ENCODE data around the gene PSMG1.

PSMG1 gene

DNA sequence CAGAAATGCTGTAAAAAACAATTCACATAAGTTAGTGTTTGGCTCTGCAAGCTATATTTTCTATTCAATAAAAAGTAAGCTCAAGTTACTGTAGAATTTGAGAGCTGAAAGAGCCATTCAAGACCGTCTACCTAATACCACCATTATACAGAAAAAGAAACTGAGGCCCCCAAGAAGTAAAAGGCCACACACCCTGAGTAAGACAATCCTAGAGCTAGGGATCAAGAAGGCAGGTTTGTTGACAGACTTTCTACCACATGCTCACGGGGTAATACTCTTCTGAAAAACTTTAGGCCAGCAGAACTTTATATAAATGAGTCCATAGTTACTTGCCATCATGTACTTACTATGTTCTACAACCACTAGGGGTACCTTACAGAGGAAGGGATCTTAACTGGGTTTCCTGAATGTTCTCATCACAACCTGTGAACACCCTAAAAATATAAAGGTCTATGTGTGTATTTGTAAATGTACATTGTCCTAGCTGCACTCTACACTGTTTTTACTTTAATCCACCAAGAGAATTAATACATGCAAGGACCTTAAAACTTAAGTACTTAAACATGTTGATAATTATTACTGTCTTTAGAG, 2.7 kb downstream of the PSMG1 start:
- Histone ChIP-seq H3K27ac (ENCODE audit: poor library complexity, severe bottlenecking) (no peak overlapping the region), H3K4me1 (ENCODE audit: insufficient read depth, poor library complexity, severe bottlenecking) (peaks cover 15% of the 10 kb centered on the region), H3K36me3 (ENCODE audit: low read depth) (peaks cover 57% of the 10 kb centered on the region), H3K4me3 (ENCODE audit: severe bottlenecking) (no peak overlapping the region), H3K9me3 (ENCODE audit: severe bottlenecking) (no peaks in the 10 kb centered on the region), H3K27me3 (ENCODE audit: insufficient read depth, poor library complexity, severe bottlenecking) (no peaks in the 10 kb centered on the region)
- no peak for ATAC-seq (ENCODE audit: low read depth)
- TF ChIP-seq, protein P1, sequence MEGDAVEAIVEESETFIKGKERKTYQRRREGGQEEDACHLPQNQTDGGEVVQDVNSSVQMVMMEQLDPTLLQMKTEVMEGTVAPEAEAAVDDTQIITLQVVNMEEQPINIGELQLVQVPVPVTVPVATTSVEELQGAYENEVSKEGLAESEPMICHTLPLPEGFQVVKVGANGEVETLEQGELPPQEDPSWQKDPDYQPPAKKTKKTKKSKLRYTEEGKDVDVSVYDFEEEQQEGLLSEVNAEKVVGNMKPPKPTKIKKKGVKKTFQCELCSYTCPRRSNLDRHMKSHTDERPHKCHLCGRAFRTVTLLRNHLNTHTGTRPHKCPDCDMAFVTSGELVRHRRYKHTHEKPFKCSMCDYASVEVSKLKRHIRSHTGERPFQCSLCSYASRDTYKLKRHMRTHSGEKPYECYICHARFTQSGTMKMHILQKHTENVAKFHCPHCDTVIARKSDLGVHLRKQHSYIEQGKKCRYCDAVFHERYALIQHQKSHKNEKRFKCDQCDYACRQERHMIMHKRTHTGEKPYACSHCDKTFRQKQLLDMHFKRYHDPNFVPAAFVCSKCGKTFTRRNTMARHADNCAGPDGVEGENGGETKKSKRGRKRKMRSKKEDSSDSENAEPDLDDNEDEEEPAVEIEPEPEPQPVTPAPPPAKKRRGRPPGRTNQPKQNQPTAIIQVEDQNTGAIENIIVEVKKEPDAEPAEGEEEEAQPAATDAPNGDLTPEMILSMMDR (IDR thresholded peaks at IDR 0.05; ENCODE audit: poor library complexity, severe bottlenecking): peak; percentile 21
- DNase-seq (ENCODE audit: low spot score): no peak

DNA sequence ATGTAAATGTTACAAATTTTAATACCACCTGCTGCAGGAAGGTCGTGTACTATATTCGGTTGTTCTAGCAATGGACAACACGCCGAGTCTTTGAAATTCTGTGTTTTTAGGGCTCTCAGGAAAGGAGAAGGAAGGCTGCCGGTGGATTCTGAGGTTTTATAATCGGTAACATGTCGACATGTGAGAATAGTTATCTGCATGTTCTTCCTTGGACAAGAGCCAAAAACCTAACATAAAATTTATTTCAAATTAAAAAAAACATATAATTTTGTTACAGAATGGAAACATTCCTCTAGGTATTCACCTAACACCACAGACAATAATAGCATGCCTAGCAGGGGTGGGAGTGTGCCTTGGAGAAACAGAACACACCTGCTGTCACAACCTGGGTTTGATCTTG, 4.8 kb downstream of the PSMG1 start:
- Histone ChIP-seq H3K36me3 (ENCODE audit: low read depth) (peaks cover 78% of the 10 kb centered on the region), H3K4me3 (ENCODE audit: severe bottlenecking) (no peak overlapping the region), H3K4me1 (ENCODE audit: insufficient read depth, poor library complexity, severe bottlenecking) (peaks cover 10% of the 10 kb centered on the region), H3K27me3 (ENCODE audit: insufficient read depth, poor library complexity, severe bottlenecking) (no peaks in the 10 kb centered on the region), H3K9me3 (ENCODE audit: severe bottlenecking) (no peaks in the 10 kb centered on the region), H3K27ac (ENCODE audit: poor library complexity, severe bottlenecking) (no peak overlapping the region)
- ATAC-seq (ENCODE audit: low read depth) (no peak), DNase-seq (ENCODE audit: low spot score) (no peak)
- TF ChIP-seq, protein P1 (IDR thresholded peaks at IDR 0.05; ENCODE audit: poor library complexity, severe bottlenecking): no peak

DNA sequence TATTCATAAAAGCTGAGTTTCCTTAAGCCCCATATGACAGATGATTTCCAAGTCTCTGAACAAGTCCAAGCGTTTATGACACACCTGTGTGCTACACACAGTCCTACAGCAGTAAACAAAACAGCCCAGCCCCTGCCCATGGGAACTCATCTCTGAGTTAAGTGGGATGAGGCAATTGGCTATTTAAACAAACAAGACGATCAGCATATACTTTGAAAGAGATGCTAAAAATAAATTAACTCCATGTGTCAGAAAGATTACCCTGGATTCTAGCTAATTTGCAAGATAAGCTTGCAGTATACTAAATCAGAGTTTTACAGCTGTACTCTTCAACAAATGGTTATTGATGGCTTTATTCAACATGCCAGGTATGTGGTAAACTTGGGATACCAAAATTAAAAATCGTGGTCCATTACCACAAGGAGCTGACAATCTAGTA, 7.0 kb downstream of the PSMG1 start:
- no peak overlapping the region for H3K27ac ChIP-seq (ENCODE audit: poor library complexity, severe bottlenecking)
- H3K27me3 ChIP-seq (ENCODE audit: insufficient read depth, poor library complexity, severe bottlenecking): no peaks in the 10 kb centered on the region
- H3K4me3 ChIP-seq (ENCODE audit: severe bottlenecking): no peak overlapping the region
- ATAC-seq (ENCODE audit: low read depth) (no peak), DNase-seq (ENCODE audit: low spot score) (no peak)
- TF ChIP-seq, protein P1 (IDR thresholded peaks at IDR 0.05; ENCODE audit: poor library complexity, severe bottlenecking): no peak
- no peaks in the 10 kb centered on the region for H3K9me3 ChIP-seq (ENCODE audit: severe bottlenecking)
- peaks cover 1% of the 10 kb centered on the region for H3K4me1 ChIP-seq (ENCODE audit: insufficient read depth, poor library complexity, severe bottlenecking)
- H3K36me3 ChIP-seq (ENCODE audit: low read depth): peaks cover 87% of the 10 kb centered on the region

DNA sequence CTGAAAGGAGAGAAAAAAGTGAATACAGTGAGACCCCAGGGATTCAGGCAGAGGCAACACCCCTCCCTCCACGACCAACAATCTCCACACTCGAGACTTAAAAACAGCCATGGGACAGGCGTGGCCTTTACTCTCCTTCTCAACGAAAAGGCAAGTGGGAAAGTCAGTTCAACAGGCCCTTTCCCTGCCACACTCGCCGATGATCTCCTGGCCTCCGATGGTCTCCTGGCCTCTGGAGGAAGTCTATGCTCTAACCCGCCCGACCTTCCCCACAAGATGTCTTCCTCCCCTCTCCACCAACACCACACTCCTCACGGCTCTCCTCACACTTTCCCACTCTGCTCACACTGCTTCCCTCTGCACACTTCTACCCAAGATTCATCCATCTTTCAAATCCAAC, 7.6 kb downstream of the PSMG1 start:
- H3K4me3 ChIP-seq (ENCODE audit: severe bottlenecking): no peak overlapping the region
- no peaks in the 10 kb centered on the region for H3K4me1 ChIP-seq (ENCODE audit: insufficient read depth, poor library complexity, severe bottlenecking)
- no peaks in the 10 kb centered on the region for H3K27me3 ChIP-seq (ENCODE audit: insufficient read depth, poor library complexity, severe bottlenecking)
- TF ChIP-seq, protein P1 (IDR thresholded peaks at IDR 0.05; ENCODE audit: poor library complexity, severe bottlenecking): no peak
- H3K27ac ChIP-seq (ENCODE audit: poor library complexity, severe bottlenecking): no peak overlapping the region
- H3K36me3 ChIP-seq (ENCODE audit: low read depth): peaks cover 82% of the 10 kb centered on the region
- ATAC-seq (ENCODE audit: low read depth) (no peak), DNase-seq (ENCODE audit: low spot score) (no peak)
- no peaks in the 10 kb centered on the region for H3K9me3 ChIP-seq (ENCODE audit: severe bottlenecking)

DNA sequence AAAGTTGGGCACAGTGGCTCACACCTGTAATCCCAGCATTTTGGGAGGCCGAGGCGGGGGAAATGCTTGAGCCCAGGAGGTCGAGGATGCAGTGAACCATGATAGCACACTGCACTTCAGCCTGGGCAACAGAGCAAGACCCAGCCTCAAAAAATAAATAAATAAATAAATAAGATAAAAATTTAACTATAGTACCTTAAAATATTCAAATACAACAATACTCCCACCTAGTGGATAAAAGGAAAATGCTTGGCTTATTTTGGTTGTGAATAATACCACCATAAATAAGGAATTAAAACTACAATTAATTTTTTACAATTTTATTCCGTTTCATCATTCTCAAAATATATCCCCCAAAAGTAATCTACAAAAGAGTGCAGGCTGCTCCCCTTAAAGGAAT, 8.1 kb downstream of the PSMG1 start:
- no peaks in the 10 kb centered on the region for H3K27me3 ChIP-seq (ENCODE audit: insufficient read depth, poor library complexity, severe bottlenecking)
- H3K36me3 ChIP-seq (ENCODE audit: low read depth): peaks cover 77% of the 10 kb centered on the region
- TF ChIP-seq, protein P1 (IDR thresholded peaks at IDR 0.05; ENCODE audit: poor library complexity, severe bottlenecking): peak; percentile 51
- no peaks in the 10 kb centered on the region for H3K4me1 ChIP-seq (ENCODE audit: insufficient read depth, poor library complexity, severe bottlenecking)
- ATAC-seq (ENCODE audit: low read depth): no peak
- no peak overlapping the region for H3K4me3 ChIP-seq (ENCODE audit: severe bottlenecking)
- no peak overlapping the region for H3K27ac ChIP-seq (ENCODE audit: poor library complexity, severe bottlenecking)
- no peaks in the 10 kb centered on the region for H3K9me3 ChIP-seq (ENCODE audit: severe bottlenecking)
- DNase-seq (ENCODE audit: low spot score): no peak
